NCI-H2227 (cell line): ENCODE data around the gene MORN5.

Experiments used
- DNase-seq: peaks from one replicate; lab custom pipeline; 2025; ENCODE audit not compliant: unreplicated experiment; lab: John Stamatoyannopoulos, UW

MORN5 gene

GRCh38 chr9:122227575-122227900 is 67.8 kb downstream of the MORN5 start:
- DNase-seq = peak; percentile 24

GRCh38 chr9:122228191-122228567 is 68.5 kb downstream of the MORN5 start:
- no peak for DNase-seq

GRCh38 chr9:122228568-122229484 is 69.1 kb downstream of the MORN5 start, which contains the start of gene LHX6:
Gene LHX6 (minus strand): TSS chr9:122228957. CDS start chr9:122228740, 217 bp downstream.
- DNase-seq = peak; percentile 25

- no peak for DNase-seq
Observed at GRCh38 chr9:122229485-122229837, 69.8 kb downstream of the MORN5 start.

GRCh38 chr9:122232796-122233306 is 73.1 kb downstream of the MORN5 start:
- DNase-seq = no peak

GRCh38 chr9:122234022-122234748 is 74.5 kb downstream of the MORN5 start:
- DNase-seq = no peak

- no peak for DNase-seq
Observed at GRCh38 chr9:122236681-122237080, 77.0 kb downstream of the MORN5 start.

GRCh38 chr9:122239722-122240121 is 80.0 kb downstream of the MORN5 start:
- DNase-seq = no peak

- DNase-seq = no peak
Observed at GRCh38 chr9:122244349-122244748, 84.6 kb downstream of the MORN5 start.

GRCh38 chr9:122246666-122247065 is 87.0 kb downstream of the MORN5 start:
- no peak for DNase-seq

- DNase-seq = no peak
Observed at GRCh38 chr9:122248448-122248865, 88.7 kb downstream of the MORN5 start.
